ENCODE data around the gene PABPN1L. TPM values are rescaled to one million over a fixed set of nuclear protein-coding genes. Genes with fewer than 3 reads are reported as not detected.
"Not testable (repeated sequence)": the region's sequence is repeated elsewhere in the genome, so short reads cannot be mapped to it uniquely, and the experiment has no call there.

Gene PABPN1L
- total and polyA plus RNA-seq, 2 of the 13 experiments (the other 11 are each of a cell fraction or from before 2014, with no cell fraction given), result not detected

GRCh38 chr16:88824256-88825077 is 42.0 kb downstream of the PABPN1L start (continued):
- peak; percentile 16; the same call in 1 of the 2 replicates for TF ChIP-seq CTCF (CRISPR knock-in tag; IDR thresholded peaks at IDR 0.05)

- H3K27ac ChIP-seq (ENCODE audit: extremely low read length, insufficient read depth, low read length); H3K79me2 ChIP-seq (ENCODE audit: insufficient read depth, low read length); H3K9me3 ChIP-seq (ENCODE audit: low read length); ATAC-seq; in situ Hi-C loops (cut with HindIII; ENCODE audit: extremely low pct_ligation_motif_present, low pct_unique_long_range_greater_than_20kb); DNase-seq (ENCODE audit: low spot score); H4K20me1 ChIP-seq (ENCODE audit: insufficient read depth, low read length); H3K36me3 ChIP-seq (replicated peaks in 1 of 2; ENCODE audit: control insufficient read depth in 1 of 2, insufficient read depth in 2 of 2, low read length in 2 of 2); H3K27me3 ChIP-seq (ENCODE audit: control insufficient read depth in 1 of 2, insufficient read depth in 2 of 2, low read length in 2 of 2); POLR2A ChIA-PET; FAIRE-seq; H3K4me2 ChIP-seq (ENCODE audit: low read depth, low read length); BruUV-seq (replicated peaks); CTCF ChIA-PET (ENCODE audit: low intra/inter-chr PET ratio, low total read pairs); intact Hi-C loops (cut with micrococcal nuclease; ENCODE audit: unreplicated experiment); H3K4me3 ChIP-seq (replicated peaks in 1 of 3; ENCODE audit: insufficient read depth in 1 of 3, low read depth in 2 of 3, low read length in 3 of 3); H2AFZ ChIP-seq (ENCODE audit: low read length); H3K9ac ChIP-seq (ENCODE audit: insufficient read depth, low read depth, low read length): not testable (repeated sequence)
- peaks cover 11% of the 10 kb centered on the region for H3K4me1 ChIP-seq (ENCODE audit: insufficient read depth, low read length)
- TF ChIP-seq HNRNPL (IDR thresholded peaks at IDR 0.05; ENCODE audit: low read depth, low read length), result 0 out of 2 replicates have a peak, but pooled peaks have one; percentile 29
- WGBS (ENCODE audit: low lambda C conversion rate), result 86% methylated on average over 15 of the region's 31 CpGs
These were observed 42.8 kb downstream of the PABPN1L start for GRCh38 chr16:88823646-88824045.

Measured in HepG2 (cell line).